OCI-LY1 (cell line): ENCODE results near the gene SH3RF3.

ENCODE experiments used
- H2AFZ ChIP-seq: fragments of 200-600 bp; sonication (generic), shearing (Covaris generic); 2 replicates; pipeline ENCODE4 v1.6.0; 2014; ENCODE audit warnings: antibody characterized with exemption, mild to moderate bottlenecking, low read length
- H3F3A ChIP-seq: fragments of 200-600 bp; sonication (generic), shearing (Covaris generic); 2 replicates; pipeline ENCODE4 v1.6.0; 2014; ENCODE audit warnings: mild to moderate bottlenecking, antibody characterized with exemption, low read length, moderate library complexity; ENCODE audit not compliant: insufficient read depth
- H3K27ac ChIP-seq: fragments of 200-600 bp; sonication (generic); 2 replicates; pipeline ENCODE4 v1.5.1; 2014; ENCODE audit warnings: low read length, mixed run types, mild to moderate bottlenecking, low read depth; ENCODE audit not compliant: poor library complexity, severe bottlenecking
- H3K27me3 ChIP-seq: fragments of 200-600 bp; sonication (generic); 2 replicates; pipeline ENCODE4 v1.6.0; 2014; ENCODE audit warnings: antibody characterized with exemption, mild to moderate bottlenecking, low read length, moderate library complexity; ENCODE audit not compliant: insufficient read depth
- H3K36me3 ChIP-seq: fragments of 200-600 bp; sonication (generic); 2 replicates; pipeline ENCODE4 v1.6.1; 2014; ENCODE audit warnings: mild to moderate bottlenecking, antibody characterized with exemption, low read length, moderate library complexity, mixed read lengths; ENCODE audit not compliant: insufficient read depth
- H3K4me1 ChIP-seq: fragments of 200-600 bp; sonication (generic); 2 replicates; pipeline ENCODE4 v1.5.1; 2014; ENCODE audit warnings: mild to moderate bottlenecking, low read length, moderate library complexity; ENCODE audit not compliant: insufficient read depth, severe bottlenecking
- H3K4me2 ChIP-seq: fragments of 200-600 bp; sonication (generic), shearing (Covaris generic); 2 replicates; pipeline ENCODE4 v1.6.1; 2014; ENCODE audit warnings: low read length
- H3K4me3 ChIP-seq: fragments of 200-600 bp; sonication (generic); 2 replicates; pipeline ENCODE4 v1.5.1; 2014; ENCODE audit warnings: low read length, low read depth, mild to moderate bottlenecking, mixed read lengths; ENCODE audit not compliant: poor library complexity, severe bottlenecking
- H3K79me2 ChIP-seq: fragments of 200-600 bp; shearing (Covaris generic); 2 replicates; pipeline ENCODE4 v1.6.1; 2016; ENCODE audit warnings: mixed run types, low read length, mixed read lengths; ENCODE audit not compliant: insufficient read depth
- H3K9ac ChIP-seq: fragments of 200-600 bp; sonication (generic), shearing (Covaris generic); 2 replicates; pipeline ENCODE4 v1.6.1; 2014; ENCODE audit warnings: mild to moderate bottlenecking, low read length, mixed read lengths
- H3K9me2 ChIP-seq: fragments of 200-600 bp; sonication (generic), shearing (Covaris generic); 2 replicates; pipeline ENCODE4 v1.6.1; 2014; ENCODE audit warnings: low read depth, mild to moderate bottlenecking, low read length, mixed read lengths
- H3K9me3 ChIP-seq: fragments of 200-600 bp; shearing (Covaris generic); 2 replicates; pipeline ENCODE4 v1.6.1; 2014; ENCODE audit warnings: low read length, mixed read lengths
- H4K20me1 ChIP-seq: fragments of 200-600 bp; sonication (generic), shearing (Covaris generic); 2 replicates; pipeline ENCODE4 v1.6.0; 2016; ENCODE audit warnings: mild to moderate bottlenecking, low read length; ENCODE audit not compliant: insufficient read depth
- CTCF ChIP-seq: fragments of 200-600 bp; sonication (generic), shearing (Covaris generic); IDR thresholded peaks from 2 replicates; pipeline ENCODE4 v1.5.1; 2017; ENCODE audit warnings: mild to moderate bottlenecking, antibody characterized with exemption, low read length, moderate library complexity, mixed read lengths
- EZH2 ChIP-seq: fragments of 200-600 bp; sonication (generic), shearing (Covaris generic); IDR thresholded peaks from 2 replicates; pipeline ENCODE4 v1.8.0; 2017; ENCODE audit warnings: borderline replicate concordance, mixed run types, mild to moderate bottlenecking, antibody characterized with exemption, low read length, moderate library complexity, mixed read lengths

The SH3RF3 gene

DNA sequence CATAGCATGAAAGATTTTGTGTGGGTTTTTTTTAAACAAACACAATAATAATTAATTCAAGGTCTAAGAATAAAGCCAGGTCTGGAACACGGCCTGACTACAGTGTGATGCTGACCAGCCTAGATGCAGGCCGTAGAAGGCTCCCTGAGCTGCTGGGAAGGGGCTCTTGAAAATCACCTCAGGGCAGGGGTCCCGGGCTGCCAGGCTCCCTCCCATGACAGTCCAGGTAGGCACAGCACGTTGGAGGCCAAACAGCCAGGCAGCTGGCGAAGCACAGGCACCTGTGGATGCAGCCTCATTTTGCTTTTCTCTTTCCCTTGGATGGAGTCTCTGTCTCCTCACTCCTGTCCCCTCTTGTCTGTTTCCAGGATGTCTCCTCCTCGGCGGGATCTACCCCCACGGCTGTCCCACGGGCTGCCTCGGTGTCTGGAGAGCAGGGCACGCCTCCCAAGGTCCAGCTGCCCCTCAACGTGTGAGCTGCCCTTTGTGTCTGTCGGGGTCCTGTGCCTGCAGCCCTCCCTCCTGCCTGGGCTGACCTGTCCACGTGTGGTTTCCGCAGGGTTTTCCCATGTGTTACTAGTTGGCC, 290.3 kb downstream of the SH3RF3 start:
- TF ChIP-seq CTCF (no peak), EZH2 (no peak)
- Histone ChIP-seq H3K4me2 (no peak overlapping the region), H3F3A (no peaks in the 10 kb centered on the region), H3K79me2 (no peaks in the 10 kb centered on the region), H3K4me1 (no peaks in the 10 kb centered on the region), H3K9ac (no peak overlapping the region), H3K27me3 (no peaks in the 10 kb centered on the region), H3K36me3 (no peaks in the 10 kb centered on the region), H3K9me3 (no peaks in the 10 kb centered on the region), H3K27ac (no peak overlapping the region), H4K20me1 (no peaks in the 10 kb centered on the region), H2AFZ (no peak overlapping the region), H3K9me2 (no peaks in the 10 kb centered on the region), H3K4me3 (no peak overlapping the region)

DNA sequence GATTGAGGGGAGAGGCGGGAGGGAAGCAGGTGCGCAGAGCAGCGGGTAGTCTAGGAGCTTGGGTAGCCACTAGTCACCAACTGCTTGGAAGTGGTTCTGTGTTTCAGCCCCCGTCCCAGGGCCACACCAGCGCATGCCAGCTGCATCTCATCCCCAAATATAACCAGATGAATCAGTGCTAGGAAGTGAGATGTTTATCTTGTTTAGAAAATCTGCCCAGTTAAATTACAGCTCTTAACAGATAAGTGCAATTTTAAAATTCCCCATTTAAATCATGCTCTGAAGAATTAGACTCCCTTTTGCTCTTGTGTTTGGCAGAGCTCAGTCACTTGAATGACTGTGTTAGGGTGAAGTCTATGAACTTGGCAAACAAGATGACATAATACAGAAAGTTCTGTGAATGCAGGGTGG, 291.0 kb downstream of the SH3RF3 start:
- no peak overlapping the region for H2AFZ ChIP-seq
- no peaks in the 10 kb centered on the region for H3F3A ChIP-seq
- TF ChIP-seq CTCF (no peak), EZH2 (no peak)
- H3K4me2 ChIP-seq, result no peak overlapping the region
- no peaks in the 10 kb centered on the region for H3K36me3 ChIP-seq
- H3K9ac ChIP-seq, result no peak overlapping the region
- H3K4me1 ChIP-seq, result no peaks in the 10 kb centered on the region
- H3K79me2 ChIP-seq, result no peaks in the 10 kb centered on the region
- H3K9me2 ChIP-seq, result no peaks in the 10 kb centered on the region
- H3K27ac ChIP-seq, result no peak overlapping the region
- H3K4me3 ChIP-seq, result no peak overlapping the region
- H3K27me3 ChIP-seq, result no peaks in the 10 kb centered on the region
- H4K20me1 ChIP-seq, result no peaks in the 10 kb centered on the region
- no peaks in the 10 kb centered on the region for H3K9me3 ChIP-seq

- Histone ChIP-seq H3K4me3 (no peak overlapping the region), H3K9me3 (no peaks in the 10 kb centered on the region), H3K36me3 (no peaks in the 10 kb centered on the region), H3K27ac (no peak overlapping the region), H3K4me2 (no peak overlapping the region), H4K20me1 (no peaks in the 10 kb centered on the region), H3F3A (no peaks in the 10 kb centered on the region), H3K9ac (no peak overlapping the region), H3K4me1 (no peaks in the 10 kb centered on the region), H3K79me2 (no peaks in the 10 kb centered on the region), H3K27me3 (no peaks in the 10 kb centered on the region), H3K9me2 (no peaks in the 10 kb centered on the region), H2AFZ (no peak overlapping the region)
- TF ChIP-seq EZH2 (no peak), CTCF (no peak)
Observed at GRCh38 chr2:109421101-109421500, 292.1 kb downstream of the SH3RF3 start.
